HepG2 (cell line): ENCODE results near the gene ZACN. TPM values are rescaled to one million over a fixed set of nuclear protein-coding genes. Genes with fewer than 3 reads are reported as not detected.

ENCODE experiments used
- ATF3 ChIP-seq: sonication (generic); formaldehyde crosslinking; IDR thresholded peaks from 2 replicates; pipeline ENCODE4 v1.4.0; 2020; ENCODE audit warnings: missing genetic modification reagents
- CCDC6 ChIP-seq: sonication (generic); formaldehyde crosslinking; IDR thresholded peaks from 2 replicates; pipeline ENCODE4 v1.8.1; 2022; ENCODE audit warnings: mild to moderate bottlenecking, missing genetic modification reagents, moderate library complexity
- ELF3 ChIP-seq: IDR thresholded peaks from 2 replicates; pipeline ENCODE4 v1.6.1; 2016; ENCODE audit warnings: missing genetic modification reagents, missing compliant biosample characterization
- ETV6 ChIP-seq: sonication (generic); formaldehyde crosslinking; conservative IDR thresholded peaks from 2 replicates; pipeline ENCODE4 v1.4.0; 2020; ENCODE audit warnings: missing genetic modification reagents
- FOXA1 ChIP-seq, 2 experiments: fragments of 450-650 bp in 1 of 2; sonication (generic) in 1 of 2; formaldehyde crosslinking in 1 of 2; IDR thresholded peaks; 2 replicates each; pipeline versions ENCODE4 v1.4.0 to v1.6.1; 2016 to 2020; ENCODE audit warnings: missing genetic modification reagents in 1 of 2
- HOXA9 ChIP-seq: sonication (generic); formaldehyde crosslinking; IDR thresholded peaks from 2 replicates; pipeline ENCODE4 v1.8.1; 2022; ENCODE audit warnings: missing genetic modification reagents, mild to moderate bottlenecking, moderate library complexity, borderline replicate concordance
- IKZF5 ChIP-seq: IDR thresholded peaks from 2 replicates; pipeline ENCODE4 v1.6.1; 2018; ENCODE audit warnings: missing genetic modification reagents, mild to moderate bottlenecking, missing compliant biosample characterization
- KLF9 ChIP-seq: IDR thresholded peaks from 2 replicates; pipeline ENCODE4 v1.6.1; 2016; ENCODE audit warnings: low read depth
- NONO ChIP-seq, 2 experiments: fragments of 450-650 bp in 1 of 2; sonication (generic) in 1 of 2; formaldehyde crosslinking in 1 of 2; IDR thresholded peaks in 1 of 2; conservative IDR thresholded peaks in 1 of 2; 2 replicates each; pipeline versions ENCODE4 v1.6.1 to v1.8.0; 2017 to 2022; ENCODE audit warnings: mild to moderate bottlenecking in 1 of 2, missing genetic modification reagents in 1 of 2, moderate library complexity in 1 of 2
- NR2F2 ChIP-seq: IDR thresholded peaks from 2 replicates; pipeline ENCODE4 v1.6.1; 2012; ENCODE audit warnings: low read depth, inconsistent platforms, borderline replicate concordance
- SRY ChIP-seq: sonication (generic); formaldehyde crosslinking; IDR thresholded peaks from 2 replicates; pipeline ENCODE4 v1.8.0; 2022; ENCODE audit warnings: mild to moderate bottlenecking, missing genetic modification reagents
- TCF12 ChIP-seq, 2 experiments: fragments of 450-650 bp in 1 of 2; sonication (generic) in 1 of 2; formaldehyde crosslinking in 1 of 2; IDR thresholded peaks; 2 replicates each; pipeline versions ENCODE4 v1.6.1 to v1.8.0; 2017 to 2022; ENCODE audit warnings: antibody characterized with exemption in 1 of 2, mild to moderate bottlenecking in 1 of 2, missing genetic modification reagents in 1 of 2, moderate library complexity in 1 of 2
- WIZ ChIP-seq: sonication (generic); formaldehyde crosslinking; IDR thresholded peaks from 2 replicates; pipeline ENCODE4 v1.5.1; 2020; ENCODE audit warnings: mild to moderate bottlenecking, missing genetic modification reagents
- ZBTB21 ChIP-seq: sonication (generic); formaldehyde crosslinking; IDR thresholded peaks from 2 replicates; pipeline ENCODE4 v1.4.0; 2020; ENCODE audit warnings: missing genetic modification reagents
- ZFP82 ChIP-seq: sonication (generic); formaldehyde crosslinking; IDR thresholded peaks from 2 replicates; pipeline ENCODE4 v1.5.1; 2020; ENCODE audit warnings: mild to moderate bottlenecking, missing genetic modification reagents, borderline replicate concordance
- ZNF235 ChIP-seq: sonication (generic); formaldehyde crosslinking; IDR thresholded peaks from 2 replicates; pipeline ENCODE4 v1.8.1; 2023; ENCODE audit warnings: mild to moderate bottlenecking, missing genetic modification reagents, borderline replicate concordance
- ZNF264 ChIP-seq: sonication (generic); formaldehyde crosslinking; IDR thresholded peaks from 2 replicates; pipeline ENCODE4 v1.4.0; 2020; ENCODE audit warnings: missing genetic modification reagents
- ZNF282 ChIP-seq: fragments of 450-650 bp; IDR thresholded peaks from 2 replicates; pipeline ENCODE4 v1.6.1; 2018; ENCODE audit not compliant: partially characterized antibody
- ZNF430 ChIP-seq: sonication (generic); formaldehyde crosslinking; IDR thresholded peaks from 2 replicates; pipeline ENCODE4 v1.9.0; 2021; ENCODE audit warnings: mild to moderate bottlenecking, missing genetic modification reagents
- ZNF446 ChIP-seq: sonication (generic); formaldehyde crosslinking; IDR thresholded peaks from 2 replicates; pipeline ENCODE4 v1.5.0; 2020; ENCODE audit warnings: mild to moderate bottlenecking, missing genetic modification reagents
- ZNF512B ChIP-seq: sonication (generic); formaldehyde crosslinking; IDR thresholded peaks from 2 replicates; pipeline ENCODE4 v1.5.1; 2020; ENCODE audit warnings: missing genetic modification reagents, mild to moderate bottlenecking, borderline replicate concordance
- ZNF549 ChIP-seq: sonication (generic); formaldehyde crosslinking; IDR thresholded peaks from 2 replicates; pipeline ENCODE4 v1.5.0; 2020; ENCODE audit warnings: missing genetic modification reagents
- ZNF709 ChIP-seq: sonication (generic); formaldehyde crosslinking; IDR thresholded peaks from 2 replicates; pipeline ENCODE4 v1.5.0; 2020; ENCODE audit warnings: mild to moderate bottlenecking, missing genetic modification reagents
- ZNF777 ChIP-seq: sonication (generic); formaldehyde crosslinking; IDR thresholded peaks from 2 replicates; pipeline ENCODE4 v1.4.0; 2020; ENCODE audit warnings: missing genetic modification reagents
- ZNF781 ChIP-seq: sonication (generic); formaldehyde crosslinking; IDR thresholded peaks from 2 replicates; pipeline ENCODE4 v1.5.1; 2020; ENCODE audit warnings: borderline replicate concordance, mild to moderate bottlenecking, missing genetic modification reagents; ENCODE audit errors: not compliant biosample characterization
- polyA plus RNA-seq, 8 experiments: library from polyadenylated mRNA; depleted of rRNA in 3 of 8; stranded (reverse) in 7 of 8; unstranded in 1 of 8; fragments of >200 nt; fragmentation: Illumina TruSeq in 4 of 8; extraction: Trizol in 4 of 8; gene quantifications; 2 replicates each; pipeline versions ENCODE4 v1.2.1 to v1.2.3, GENCODE V29; 2011 to 2016; ENCODE audit warnings: low read depth in 4 of 8, missing spikeins in 1 of 8, mixed read lengths in 1 of 8; ENCODE audit not compliant: insufficient read depth in 1 of 8
- total RNA-seq, 5 experiments: library from RNA; depleted of rRNA; stranded (reverse); fragments of >200 nt; fragmentation: Illumina TruSeq; extraction: Trizol; gene quantifications; 2 replicates each; pipeline ENCODE4 v1.2.3, GENCODE V29; 2016; ENCODE audit warnings: low read depth in 1 of 5
- TF ChIP-seq, protein P1 (sequence below): sonication (generic); formaldehyde crosslinking; IDR thresholded peaks from 2 replicates; pipeline ENCODE4 v1.5.0; 2020; ENCODE audit warnings: missing genetic modification reagents

The ZACN gene
- total and polyA plus RNA-seq, 2 of the 13 experiments (the other 11 are each of a cell fraction or from before 2014, with no cell fraction given) = 0.11 to 0.15 TPM

GRCh38 chr17:76104140-76104895 is 25.3 kb downstream of the ZACN start (continued):
- TF ChIP-seq ZNF282 (no peak), ELF3 (CRISPR knock-in tag) (no peak), ZFP82 (CRISPR knock-in tag) (peak; percentile 17; the same call in 1 of the 2 replicates), ZNF446 (CRISPR knock-in tag) (0 out of 2 replicates have a peak, but pooled peaks have one; percentile 24), ZNF512B (no peak), ZNF777 (CRISPR knock-in tag) (no peak), KLF9 (CRISPR knock-in tag) (no peak), TCF12 (IDR thresholded peaks at IDR 0.05) (no peak), TCF12 (CRISPR knock-in tag; IDR thresholded peaks at IDR 0.05) (no peak), NR2F2 (no peak), NONO (IDR thresholded peaks at IDR 0.05) (no peak), NONO (CRISPR knock-in tag; conservative IDR thresholded peaks at IDR 0.05) (no peak; the same call in 1 of the 2 replicates), ZNF235 (no peak), SRY (CRISPR knock-in tag) (no peak), ETV6 (CRISPR knock-in tag) (no peak), ZNF264 (CRISPR knock-in tag) (no peak), IKZF5 (no peak), ZNF781 (CRISPR knock-in tag) (no peak), FOXA1 (IDR thresholded peaks at IDR 0.05) (no peak), FOXA1 (CRISPR knock-in tag; IDR thresholded peaks at IDR 0.05) (no peak), HOXA9 (CRISPR knock-in tag) (no peak), CCDC6 (CRISPR knock-in tag) (no peak), ZNF430 (no peak), ZBTB21 (CRISPR knock-in tag) (no peak), ATF3 (no peak), ZNF709 (CRISPR knock-in tag) (no peak), ZNF549 (no peak), WIZ (CRISPR knock-in tag) (no peak)
- TF ChIP-seq, protein P1, sequence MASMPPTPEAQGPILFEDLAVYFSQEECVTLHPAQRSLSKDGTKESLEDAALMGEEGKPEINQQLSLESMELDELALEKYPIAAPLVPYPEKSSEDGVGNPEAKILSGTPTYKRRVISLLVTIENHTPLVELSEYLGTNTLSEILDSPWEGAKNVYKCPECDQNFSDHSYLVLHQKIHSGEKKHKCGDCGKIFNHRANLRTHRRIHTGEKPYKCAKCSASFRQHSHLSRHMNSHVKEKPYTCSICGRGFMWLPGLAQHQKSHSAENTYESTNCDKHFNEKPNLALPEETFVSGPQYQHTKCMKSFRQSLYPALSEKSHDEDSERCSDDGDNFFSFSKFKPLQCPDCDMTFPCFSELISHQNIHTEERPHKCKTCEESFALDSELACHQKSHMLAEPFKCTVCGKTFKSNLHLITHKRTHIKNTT (CRISPR knock-in tag) = no peak
